Fibroblast of mammary gland (primary cell): ENCODE measurements around the gene DRD3.
A peak's percentile ranks its signal among the peaks of the same experiment; 100 is the strongest.

Experiments
- DNase-seq: peaks from one replicate; pipeline ENCODE4 v3.0.0-alpha.2; 2010; ENCODE audit warnings: low read depth
- H3K4me3 ChIP-seq: 2 replicates; pipeline ENCODE4 v1.5.1; 2011; ENCODE audit warnings: low read depth, mild to moderate bottlenecking, low read length, moderate library complexity; ENCODE audit not compliant: control insufficient read depth
- CTCF ChIP-seq: conservative IDR thresholded peaks from 2 replicates; pipeline ENCODE4 v1.5.1; 2011; ENCODE audit warnings: low read depth, low read length, inconsistent platforms; ENCODE audit not compliant: control insufficient read depth, insufficient read depth

DRD3 gene

GRCh38 chr3:114213627-114214541, 35.0 kb upstream of the DRD3 start:
- no peak for TF ChIP-seq CTCF
- H3K4me3 ChIP-seq: peak overlapping the region; percentile 25
- peak; percentile 84 for DNase-seq

GRCh38 chr3:114213292-114213626, 34.4 kb upstream of the DRD3 start:
- no peak for TF ChIP-seq CTCF
- DNase-seq: peak; percentile 18
- H3K4me3 ChIP-seq: no peak overlapping the region

- TF ChIP-seq CTCF: no peak
- no peak overlapping the region for H3K4me3 ChIP-seq
- no peak for DNase-seq
These were observed 33.8 kb upstream of the DRD3 start for GRCh38 chr3:114212646-114213045.

- no peak for DNase-seq
- TF ChIP-seq CTCF: no peak
- H3K4me3 ChIP-seq: no peak overlapping the region
These were observed 28.9 kb upstream of the DRD3 start for GRCh38 chr3:114207768-114208167.

- H3K4me3 ChIP-seq: no peak overlapping the region
- no peak for DNase-seq
- TF ChIP-seq CTCF: no peak
These were observed 27.5 kb upstream of the DRD3 start for GRCh38 chr3:114206342-114206741.

- no peak for TF ChIP-seq CTCF
- H3K4me3 ChIP-seq: no peak overlapping the region
- DNase-seq: no peak
These were observed 26.7 kb upstream of the DRD3 start for GRCh38 chr3:114205541-114205940.

GRCh38 chr3:114194750-114195149, 15.9 kb upstream of the DRD3 start:
- no peak for TF ChIP-seq CTCF
- no peak overlapping the region for H3K4me3 ChIP-seq
- no peak for DNase-seq
